ENCODE results near the gene PIK3CG. TPM values are rescaled to one million over a fixed set of nuclear protein-coding genes. Genes with fewer than 3 reads are reported as not detected.
"Not testable (repeated sequence)": the region's sequence is repeated elsewhere in the genome, so short reads cannot be mapped to it uniquely, and the experiment has no call there.

The PIK3CG gene
- total RNA-seq, 1 donor from 2014 or later: 4.7 TPM

- DNase-seq: no peak
Observed at GRCh38 chr7:106887421-106887820, 22.3 kb downstream of the PIK3CG start.

DNA sequence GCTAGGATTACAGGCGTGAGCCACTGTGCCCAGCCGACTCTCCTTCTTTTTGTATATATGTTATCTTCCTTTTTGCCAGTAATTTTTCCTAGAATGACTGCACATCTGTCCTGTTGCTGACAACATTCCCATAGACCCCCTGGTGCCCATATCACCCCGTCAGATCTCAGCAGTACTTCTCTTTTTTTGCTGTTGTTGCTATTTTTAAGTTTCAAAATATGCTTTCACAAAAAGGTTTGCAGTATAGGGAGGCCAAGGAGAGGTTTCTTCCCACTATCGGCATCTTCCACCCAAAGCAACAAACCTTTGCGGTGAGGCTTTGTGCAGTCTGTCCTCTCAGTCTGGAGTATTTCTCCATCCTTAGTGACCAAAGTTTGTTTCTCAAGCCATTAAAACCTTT lies 23.1 kb downstream of the PIK3CG start:
- no peak for DNase-seq

DNA sequence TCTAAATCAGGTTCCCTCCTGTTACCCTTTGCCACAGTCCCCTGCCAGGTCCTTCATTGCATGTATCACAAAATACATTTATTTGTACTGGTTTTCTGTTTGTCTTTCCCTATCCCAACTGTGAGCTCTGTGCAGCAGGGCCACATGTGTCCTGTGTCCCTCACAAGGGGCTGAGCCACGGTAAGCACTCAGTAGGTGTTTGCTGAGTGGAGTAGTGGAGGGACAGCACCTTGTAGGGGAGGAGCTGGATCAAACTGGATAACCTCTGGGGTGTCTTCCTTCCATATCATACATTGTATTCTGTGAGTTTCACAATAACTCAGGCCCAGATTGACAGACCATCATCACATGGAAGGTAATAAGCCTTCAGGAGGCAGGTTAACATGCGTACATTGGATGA lies 25.9 kb downstream of the PIK3CG start:
- no peak for DNase-seq

GRCh38 chr7:106891548-106892410 lies 26.7 kb downstream of the PIK3CG start:
- DNase-seq: peak; percentile 21

- DNase-seq: no peak
Observed at GRCh38 chr7:106893591-106893990, 28.5 kb downstream of the PIK3CG start.

DNA sequence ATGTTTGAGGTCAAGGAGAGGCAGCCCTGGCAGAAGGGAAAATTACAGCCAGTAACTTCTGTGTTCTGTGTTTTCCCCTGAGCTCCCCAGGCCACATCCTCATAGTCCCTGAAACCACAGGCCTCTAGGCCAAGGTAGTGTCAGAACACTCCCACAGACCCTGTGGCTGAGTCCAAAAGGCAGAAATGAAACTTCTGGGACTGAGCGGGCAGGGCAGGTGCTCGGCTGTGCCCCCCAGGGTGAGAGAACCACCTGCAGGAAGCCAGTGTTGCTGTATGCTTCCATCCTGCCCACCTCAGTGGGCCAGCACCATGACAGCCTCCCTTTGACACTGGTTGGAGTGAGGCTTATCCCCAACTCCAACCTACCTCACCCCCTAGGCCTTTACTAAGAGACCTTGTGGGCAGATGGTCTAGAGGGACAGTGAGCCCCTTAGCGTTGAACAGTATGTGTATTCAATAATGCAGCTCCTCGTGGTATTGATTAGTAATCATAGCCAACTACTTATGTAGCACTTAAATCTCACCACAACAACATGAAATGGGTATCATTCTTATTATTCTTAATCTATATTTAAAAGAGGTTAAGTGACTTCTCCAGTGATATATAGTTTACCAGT lies 30.3 kb downstream of the PIK3CG start:
- no peak for DNase-seq

GRCh38 chr7:106896231-106896630 lies 31.1 kb downstream of the PIK3CG start:
- DNase-seq: no peak

- DNase-seq: not testable (repeated sequence)
Observed at GRCh38 chr7:106897553-106897952, 32.5 kb downstream of the PIK3CG start.

- not testable (repeated sequence) for DNase-seq
Observed at GRCh38 chr7:106898967-106899366, 33.9 kb downstream of the PIK3CG start.

DNA sequence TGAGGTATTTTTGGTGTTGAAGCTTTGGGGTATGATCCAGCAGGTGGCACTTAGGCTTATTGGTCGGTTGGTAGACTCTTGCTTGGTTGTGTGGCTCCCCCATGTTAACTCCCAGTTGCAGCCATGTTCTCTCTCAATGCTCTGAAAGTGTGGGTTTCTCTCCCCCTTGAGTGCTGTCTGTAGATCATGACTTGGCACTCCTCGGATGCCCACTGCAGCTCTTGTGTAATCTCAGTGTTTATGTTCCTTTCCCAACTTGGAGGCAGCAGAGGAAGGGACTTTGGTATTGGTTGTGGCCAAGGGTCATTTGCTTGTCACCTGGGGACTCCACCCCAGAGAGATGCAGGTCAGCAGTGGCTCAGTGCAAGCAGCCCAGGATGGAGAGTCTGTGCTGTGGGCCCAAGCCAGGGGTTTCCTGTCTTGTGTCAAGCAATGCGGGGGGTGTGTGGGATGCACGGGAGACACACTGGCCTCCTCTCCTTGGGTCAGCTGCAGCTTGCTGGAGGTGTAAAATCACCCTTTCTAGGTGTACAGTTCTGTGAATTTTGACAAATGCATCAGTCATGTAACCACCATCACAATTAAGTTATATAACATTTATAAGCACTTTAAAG lies 36.9 kb downstream of the PIK3CG start:
- DNase-seq: no peak

GRCh38 chr7:106905734-106906133 lies 40.7 kb downstream of the PIK3CG start:
- no peak for DNase-seq

DNA sequence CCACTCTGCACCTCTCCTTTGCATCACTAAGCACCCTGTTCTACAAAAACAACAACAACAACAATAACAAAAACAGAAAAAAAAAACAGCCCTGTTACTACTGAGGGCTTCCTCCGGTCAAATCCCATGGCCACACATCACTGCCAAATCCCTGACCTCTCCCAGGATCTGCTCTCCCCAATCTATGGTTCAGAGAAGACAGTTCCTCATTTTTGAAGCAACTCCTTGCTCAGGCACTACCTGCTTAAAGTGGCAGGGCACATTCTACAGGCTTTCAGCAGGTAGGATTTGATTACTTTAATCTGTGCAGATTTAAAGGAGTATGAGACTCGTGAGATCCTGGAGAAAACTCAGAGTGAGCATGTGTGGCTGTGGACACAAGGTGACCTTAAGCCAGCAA lies 46.9 kb downstream of the PIK3CG start:
- DNase-seq: no peak

DNA sequence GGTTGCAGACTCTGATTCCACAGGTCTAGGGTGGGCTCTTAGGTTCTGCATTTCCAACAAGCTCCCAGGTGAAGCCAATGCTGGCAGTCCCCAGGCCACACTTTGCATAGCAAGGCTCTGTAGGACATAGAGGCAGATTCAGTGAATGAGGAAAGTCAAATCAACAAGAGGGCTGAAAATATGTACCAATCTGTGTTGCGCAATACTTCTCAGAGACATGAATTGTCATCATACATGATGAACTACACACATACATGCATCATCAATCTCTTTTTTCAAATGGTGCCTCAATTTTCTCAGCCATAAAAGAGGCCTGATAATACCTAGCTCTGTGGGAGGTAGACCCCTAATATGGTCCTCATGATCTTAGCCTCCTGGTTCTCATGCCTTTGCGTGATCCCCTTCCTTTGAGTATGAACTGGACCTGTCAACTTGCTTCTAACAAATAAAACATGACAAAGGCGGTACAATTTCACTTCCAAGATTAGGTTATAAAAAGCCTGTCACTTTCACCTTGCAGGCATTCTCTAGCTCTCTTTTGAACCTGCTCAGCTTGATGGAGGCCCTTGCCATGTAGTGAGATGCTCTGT lies 49.0 kb downstream of the PIK3CG start:
- no peak for DNase-seq

GRCh38 chr7:106915407-106915806 lies 50.3 kb downstream of the PIK3CG start:
- DNase-seq: no peak

DNA sequence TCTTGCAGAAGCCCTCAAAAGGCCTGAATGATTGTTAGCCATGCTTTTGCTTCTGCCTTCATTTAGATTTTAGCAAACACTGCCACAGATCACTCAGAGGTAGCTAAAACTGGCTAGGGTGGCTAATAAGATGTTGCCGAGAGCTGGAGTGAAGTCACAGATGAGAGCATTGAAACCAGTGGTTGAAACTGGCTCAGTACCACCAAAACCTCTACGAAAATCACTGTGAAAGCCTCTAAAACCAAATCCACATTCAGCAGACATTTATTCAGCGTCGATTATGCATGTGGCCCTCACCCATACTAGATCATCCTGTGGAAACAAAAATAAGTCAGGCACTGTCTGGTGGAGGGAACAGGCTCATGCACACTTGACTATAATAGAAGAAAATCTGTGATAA lies 50.8 kb downstream of the PIK3CG start:
- DNase-seq: no peak

GRCh38 chr7:106916679-106917078 lies 51.6 kb downstream of the PIK3CG start:
- no peak for DNase-seq

DNA sequence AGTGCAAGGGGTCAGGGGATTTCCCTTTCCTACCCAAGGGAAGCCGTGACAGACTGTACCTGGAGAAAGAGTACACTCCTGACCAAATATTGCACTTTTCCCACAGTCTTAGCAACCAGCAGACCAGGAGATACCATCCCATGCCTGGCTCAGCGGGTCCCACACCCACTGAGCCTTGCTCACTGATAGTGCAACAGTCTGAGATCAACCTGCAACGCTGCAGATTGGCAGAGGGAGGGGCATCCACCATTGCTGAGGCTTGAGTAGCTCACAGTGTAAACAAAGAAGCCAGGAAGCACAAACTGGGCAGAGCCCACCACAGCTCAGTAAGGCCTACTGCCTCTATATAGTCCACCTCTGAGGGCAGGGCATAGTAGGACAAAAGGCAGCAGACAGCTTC lies 53.9 kb downstream of the PIK3CG start:
- no peak for DNase-seq

GRCh38 chr7:106924468-106924867 lies 59.4 kb downstream of the PIK3CG start:
- DNase-seq: not testable (repeated sequence)

GRCh38 chr7:106926892-106927291 lies 61.8 kb downstream of the PIK3CG start:
- no peak for DNase-seq

DNA sequence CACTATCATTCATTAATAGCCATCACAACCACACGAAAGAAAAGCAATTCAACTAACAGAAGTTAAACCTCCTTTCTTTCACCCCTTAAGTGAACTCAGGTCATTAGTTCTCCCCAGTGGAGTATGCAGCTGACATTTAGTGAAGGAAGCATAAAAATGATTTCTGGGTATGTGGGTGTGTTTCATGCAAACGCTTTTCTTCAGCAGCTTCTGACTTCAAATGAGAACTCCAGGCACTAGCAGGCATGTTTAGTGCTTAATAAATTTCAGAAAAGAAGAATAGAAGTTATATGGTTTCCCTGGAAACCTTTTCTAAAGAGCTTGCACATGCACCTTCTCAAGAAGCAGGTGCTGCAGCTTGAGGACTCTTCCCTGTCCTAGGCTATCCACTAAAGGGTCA lies 62.5 kb downstream of the PIK3CG start:
- DNase-seq: no peak

DNA sequence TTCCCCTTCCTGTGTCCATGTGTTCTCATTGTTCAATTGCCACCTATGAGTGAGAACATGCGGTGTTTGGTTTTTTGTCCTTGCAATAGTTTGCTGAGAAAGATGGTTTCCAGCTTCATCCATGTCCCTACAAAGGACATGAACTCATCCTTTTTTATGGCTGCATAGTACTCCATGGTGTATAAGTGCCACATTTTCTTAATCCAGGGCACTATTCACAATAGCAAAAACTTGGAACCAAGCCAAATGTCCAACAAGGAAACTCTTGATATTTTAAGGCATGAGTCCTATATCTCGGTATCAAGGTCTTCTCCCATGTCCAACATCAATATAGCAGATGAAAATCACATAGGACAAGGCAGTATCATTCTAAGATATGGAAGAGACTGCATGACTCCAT lies 64.5 kb downstream of the PIK3CG start:
- DNase-seq: not testable (repeated sequence)

DNA sequence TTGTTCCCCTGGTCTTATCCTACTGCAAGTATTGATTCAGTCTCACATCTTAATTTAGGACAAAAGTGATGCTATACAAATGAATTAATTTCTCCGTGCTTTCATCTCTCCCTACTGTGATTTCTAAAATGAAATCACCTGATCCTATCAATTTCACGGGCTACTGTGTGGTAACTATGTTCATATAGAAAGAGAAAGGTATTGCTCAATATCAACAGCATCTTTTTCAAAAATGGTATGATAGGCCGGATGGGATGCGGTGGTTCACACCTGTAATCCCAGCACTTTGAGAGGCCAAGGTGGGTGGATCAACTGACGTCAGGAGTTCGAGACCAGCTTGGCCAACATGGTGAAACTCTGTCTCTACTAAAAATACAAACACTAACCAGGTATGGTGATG lies 71.2 kb downstream of the PIK3CG start:
- DNase-seq: no peak

DNA sequence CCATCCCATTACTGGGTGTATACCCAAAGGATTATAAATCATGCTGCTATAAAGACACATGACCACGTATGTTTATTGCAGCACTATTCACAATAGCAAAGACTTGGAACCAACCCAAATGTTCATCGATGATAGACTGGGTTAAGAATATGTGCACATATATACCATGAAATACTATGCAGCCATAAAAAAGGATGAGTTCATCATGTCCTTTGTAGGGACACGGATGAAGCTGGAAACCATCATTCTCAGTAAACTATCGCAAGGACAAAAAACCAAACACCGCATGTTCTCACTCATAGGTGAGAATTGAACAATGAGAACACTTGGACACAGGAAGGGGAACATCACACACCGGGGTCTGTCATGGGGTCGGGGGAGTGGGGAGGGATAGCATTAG lies 73.0 kb downstream of the PIK3CG start:
- not testable (repeated sequence) for DNase-seq

Measured in skin of body (tissue), 2 donors.